ENCODE measurements around the gene SNRPA1. TPM values are rescaled to one million over a fixed set of nuclear protein-coding genes. Genes with fewer than 3 reads are reported as not detected.

Gene SNRPA1
- total RNA-seq, 1 experiment from 2014 or later = 62.6 TPM

GRCh38 chr15:101242160-101242998 lies 52.7 kb downstream of the SNRPA1 start:
- DNase-seq (ENCODE audit: low spot score) = peak; percentile 54

DNA sequence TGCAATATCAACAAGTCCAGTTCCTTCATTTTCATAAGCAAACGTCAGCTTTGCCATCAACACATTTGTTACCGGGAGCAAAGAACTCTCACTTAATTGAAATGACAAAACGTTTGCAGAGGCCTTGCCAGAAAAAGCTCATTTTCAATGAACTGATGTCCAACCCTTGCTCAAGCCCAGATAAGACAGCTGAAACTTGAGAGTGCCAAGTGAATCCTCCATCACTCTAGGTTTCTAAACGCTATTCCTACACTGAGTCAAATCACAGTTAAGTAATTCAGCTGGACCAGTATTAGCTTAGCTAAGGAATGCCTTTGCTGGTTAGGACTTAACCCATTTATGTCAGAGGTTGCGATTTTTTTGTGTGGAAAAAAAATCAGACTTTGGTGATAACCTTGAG lies 54.7 kb downstream of the SNRPA1 start:
- DNase-seq (ENCODE audit: low spot score) = no peak

DNA sequence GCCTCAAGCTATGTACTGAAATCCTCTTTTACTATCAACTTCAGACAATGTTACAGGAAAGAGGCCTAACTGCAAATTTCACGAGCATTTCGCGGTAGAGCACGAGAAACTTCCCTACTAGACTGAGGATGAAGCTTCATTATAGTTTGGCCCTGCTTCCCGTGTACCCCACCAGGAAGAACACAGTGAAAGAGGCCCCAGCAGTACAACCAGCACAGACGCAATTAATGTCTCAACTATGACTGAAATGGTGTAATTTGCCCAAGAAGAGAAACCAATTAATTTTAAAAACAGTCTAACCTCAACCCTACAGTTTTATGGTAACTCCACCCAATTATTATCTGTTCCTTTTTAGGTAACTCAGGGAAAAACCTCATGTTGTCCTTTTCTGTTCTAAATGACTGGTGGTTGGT lies 55.3 kb downstream of the SNRPA1 start:
- DNase-seq (ENCODE audit: low spot score) = no peak

DNA sequence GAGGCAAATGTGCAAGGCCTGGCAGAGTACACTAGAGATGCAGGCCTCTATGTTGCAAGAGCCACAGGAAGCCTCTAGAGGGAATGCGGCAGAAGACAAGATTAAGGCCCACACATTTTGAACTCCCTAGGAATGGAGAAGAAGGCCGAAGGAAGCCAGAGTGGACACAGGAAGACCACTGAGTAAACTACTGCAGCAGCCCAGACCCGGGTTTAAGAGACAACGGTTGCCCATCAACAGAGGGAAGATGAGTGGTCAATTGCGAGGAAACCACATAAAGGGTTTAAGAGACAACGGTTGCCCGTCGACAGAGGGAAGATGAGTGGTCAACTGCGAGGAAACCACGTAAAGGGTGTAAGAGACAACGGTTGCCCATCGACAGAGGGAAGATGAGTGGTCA lies 57.8 kb downstream of the SNRPA1 start:
- DNase-seq (ENCODE audit: low spot score) = no peak

DNA sequence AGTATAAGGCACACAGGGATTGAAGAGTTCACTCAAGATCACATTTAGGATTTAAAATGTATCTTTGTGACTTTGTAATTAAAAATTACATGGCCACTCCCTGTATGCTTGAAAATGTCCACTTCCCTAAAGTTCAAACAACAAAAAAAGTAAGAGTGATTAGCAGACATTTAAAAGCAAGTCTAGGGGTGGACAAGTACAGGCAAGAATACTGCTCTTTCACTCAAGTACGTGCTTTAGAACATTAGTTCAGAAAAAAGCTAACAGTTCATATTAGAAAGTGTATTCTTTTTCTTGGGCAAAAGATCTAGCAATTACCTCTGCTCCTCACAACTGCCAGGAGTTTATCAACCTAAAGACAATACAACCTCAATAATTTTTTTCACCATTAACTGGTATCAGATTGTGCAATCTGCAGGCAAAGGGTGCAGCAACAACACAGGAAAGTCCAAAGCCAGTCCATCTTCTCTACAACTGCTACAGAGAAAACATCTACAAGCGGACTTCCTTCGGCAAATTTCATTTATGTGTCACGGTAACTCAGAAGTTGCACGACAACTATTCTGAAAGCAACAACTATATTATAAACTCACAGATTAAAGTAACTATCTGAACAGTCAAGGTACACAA lies 61.3 kb downstream of the SNRPA1 start:
- DNase-seq (ENCODE audit: low spot score) = no peak

DNA sequence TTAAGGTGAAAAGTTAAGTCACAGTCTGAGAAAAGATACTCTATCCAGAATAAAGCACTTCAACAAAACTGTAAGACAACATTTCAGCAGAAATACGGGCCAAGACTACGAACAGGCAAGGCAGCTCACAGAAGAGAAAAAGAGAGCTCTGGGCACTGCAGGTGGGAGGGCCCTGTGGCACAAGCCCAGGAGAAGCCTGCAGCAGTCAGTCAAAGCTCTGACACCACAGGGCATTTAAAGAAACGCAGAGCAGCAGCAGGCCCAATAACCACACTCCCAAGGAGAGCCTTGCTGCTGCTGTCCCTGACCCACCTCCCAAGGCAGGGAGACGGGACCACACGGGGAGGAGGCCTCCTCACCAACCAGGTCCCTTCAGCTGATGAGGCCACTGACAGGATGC lies 62.4 kb downstream of the SNRPA1 start:
- DNase-seq (ENCODE audit: low spot score) = no peak

Other genes with a start within 250 kb of the SNRPA1 start
- 21.9 and 22.4 TPM in 2 replicates for gene CHSY1, start 43.2 kb downstream of the SNRPA1 start, total RNA-seq (2014; rRNA removed; shearing (Covaris generic))
- gene SELENOS, start 17.8 kb downstream of the SNRPA1 start, total RNA-seq (2014; rRNA removed; shearing (Covaris generic)) = 61.8 and 83.1 TPM in 2 replicates
- gene PCSK6, start 194.5 kb upstream of the SNRPA1 start, total RNA-seq (2014; rRNA removed; shearing (Covaris generic)) = 5.5 and 10.0 TPM in 2 replicates

All from A172 (cell line).